HCT116 (cell line): Measurements from ENCODE around the gene MRPS18A. TPM values are rescaled to one million over a fixed set of nuclear protein-coding genes. Genes with fewer than 3 reads are reported as not detected.

Source experiments
- ATAC-seq: fragments of 200-7000 bp; cut with Tn5 transposase; 2 replicates; pipeline ENCODE4 v1.9.1; 2020; ENCODE audit warnings: mild to moderate bottlenecking, moderate library complexity
- BruUV-seq: library from RNA; stranded (reverse); fragments of 400-500 nt; replicated peaks from 2 replicates; lab custom pipeline; 2021; lab: Mats Ljungman, UMichigan
- CTCF ChIA-PET: fragments of 300-600 bp; sonication (Branson Sonifier 250); formaldehyde crosslinking; loops from one replicate; lab custom pipeline; 2021; ENCODE audit warnings: antibody characterized with exemption; lab: Charles Lee
- POLR2A ChIA-PET: fragments of 300-600, 350-600 bp; sonication (Branson Sonifier 250); formaldehyde crosslinking; loops from one replicate; lab custom pipeline; 2021; ENCODE audit warnings: antibody characterized with exemption; lab: Charles Lee
- RAD21 ChIA-PET, 2 experiments: fragments of 300-600 bp; sonication (Branson Sonifier 250); formaldehyde crosslinking; loops; one replicate each; lab custom pipeline; 2023; ENCODE audit warnings: low total read pairs in 2 of 2; ENCODE audit not compliant: uncharacterized antibody in 2 of 2, unreplicated experiment in 2 of 2, low non-redundant PET in 1 of 2; lab: Charles Lee
- DNase-seq: peaks from one replicate; pipeline ENCODE4 v3.0.0-alpha.2; 2010; ENCODE audit warnings: low read depth, low spot score
- H2AFZ ChIP-seq: fragments of 200-600 bp; shearing (Covaris generic), sonication (generic); 2 replicates; pipeline ENCODE4 v1.6.1; 2017; ENCODE audit warnings: low read depth, mixed run types, mixed read lengths, antibody characterized with exemption, low read length; ENCODE audit not compliant: poor library complexity, severe bottlenecking
- H3K27ac ChIP-seq: 2 replicates; pipeline ENCODE4 v1.5.1; 2012; ENCODE audit warnings: low read depth, low read length
- H3K27me3 ChIP-seq: fragments of 200-600 bp; sonication (generic); 2 replicates; pipeline ENCODE4 v1.6.1; 2016; ENCODE audit warnings: mixed run types, low read length, mixed read lengths; ENCODE audit not compliant: insufficient read depth
- H3K36me3 ChIP-seq, 2 experiments: fragments of 200-500 bp in 1 of 2; fragments of 200-600 bp in 1 of 2; sonication (Bioruptor generic) in 1 of 2; sonication (generic) in 1 of 2; 2 replicates each; pipeline versions ENCODE4 v1.5.1 to v1.6.1; 2014 to 2016; ENCODE audit warnings: low read length in 2 of 2, inconsistent platforms in 1 of 2, mixed read lengths in 1 of 2, mixed run types in 1 of 2; ENCODE audit not compliant: insufficient read depth in 2 of 2, control insufficient read depth in 1 of 2
- H3K4me1 ChIP-seq, 2 experiments: fragments of 200-600 bp in 1 of 2; sonication (generic) in 1 of 2; 2 replicates each; pipeline versions ENCODE4 v1.5.1 to v1.6.1; 2012 to 2017; ENCODE audit warnings: low read length in 2 of 2, inconsistent platforms in 1 of 2, mild to moderate bottlenecking in 1 of 2, mixed read lengths in 1 of 2, mixed run types in 1 of 2, moderate library complexity in 1 of 2; ENCODE audit not compliant: insufficient read depth in 2 of 2, control insufficient read depth in 1 of 2
- H3K4me2 ChIP-seq: fragments of 200-600 bp; sonication (generic); 2 replicates; pipeline ENCODE4 v1.6.1; 2017; ENCODE audit warnings: mixed run types, low read length, mixed read lengths
- H3K4me3 ChIP-seq, 2 experiments: fragments of 200-600 bp in 1 of 2; sonication (generic) in 1 of 2; replicated peaks in 1 of 2; 2 replicates each; pipeline ENCODE4 v1.5.1; 2011 to 2016; ENCODE audit warnings: low read length in 2 of 2, control low read depth in 1 of 2, low read depth in 1 of 2, mild to moderate bottlenecking in 1 of 2, mixed read lengths in 1 of 2, mixed run types in 1 of 2
- H3K79me2 ChIP-seq: fragments of 200-600 bp; sonication (generic); 2 replicates; pipeline ENCODE4 v1.6.1; 2017; ENCODE audit warnings: mild to moderate bottlenecking, mixed run types, low read length, moderate library complexity, mixed read lengths; ENCODE audit not compliant: insufficient read depth
- H3K9ac ChIP-seq: fragments of 200-600 bp; sonication (generic); 2 replicates; pipeline ENCODE4 v1.6.1; 2016; ENCODE audit warnings: low read length, mixed read lengths
- H3K9me2 ChIP-seq: fragments of 200-600 bp; sonication (generic), shearing (Covaris generic); 2 replicates; pipeline ENCODE4 v1.6.1; 2017; ENCODE audit warnings: mixed run types, mild to moderate bottlenecking, moderate library complexity; ENCODE audit not compliant: insufficient read depth
- H3K9me3 ChIP-seq, 2 experiments: fragments of 200-500 bp in 1 of 2; fragments of 200-600 bp in 1 of 2; sonication (Bioruptor generic) in 1 of 2; sonication (generic) in 1 of 2; 2 replicates each; pipeline ENCODE4 v1.6.1; 2014 to 2017; ENCODE audit warnings: low read length in 2 of 2, mixed read lengths in 2 of 2, inconsistent platforms in 1 of 2, low read depth in 1 of 2, mild to moderate bottlenecking in 1 of 2, mixed run types in 1 of 2, moderate library complexity in 1 of 2; ENCODE audit not compliant: control insufficient read depth in 1 of 2, insufficient read depth in 1 of 2
- H4K20me1 ChIP-seq: fragments of 200-600 bp; sonication (generic), shearing (Covaris generic); 2 replicates; pipeline ENCODE4 v1.6.1; 2017; ENCODE audit warnings: mixed run types, mild to moderate bottlenecking, moderate library complexity; ENCODE audit not compliant: insufficient read depth
- CEBPB ChIP-seq: IDR thresholded peaks from 2 replicates; pipeline ENCODE4 v1.6.1; 2012; ENCODE audit warnings: low read depth
- CTCF ChIP-seq, 3 experiments: fragments of 200-600 bp in 1 of 3; sonication (generic) in 1 of 3; IDR thresholded peaks in 2 of 3; conservative IDR thresholded peaks in 1 of 3; 2 replicates each; pipeline ENCODE4 v1.5.1; 2012 to 2017; ENCODE audit warnings: low read depth in 2 of 3, low read length in 2 of 3, antibody characterized with exemption in 1 of 3, borderline replicate concordance in 1 of 3, control low read depth in 1 of 3, mild to moderate bottlenecking in 1 of 3, mixed read lengths in 1 of 3, mixed run types in 1 of 3, moderate library complexity in 1 of 3; ENCODE audit not compliant: insufficient read depth in 1 of 3
- EGR1 ChIP-seq: IDR thresholded peaks from 2 replicates; pipeline ENCODE4 v1.6.1; 2012; ENCODE audit warnings: low read depth
- EZH2 ChIP-seq: fragments of 200-600 bp; sonication (generic); IDR thresholded peaks from 2 replicates; pipeline ENCODE4 v1.6.1; 2017; ENCODE audit warnings: antibody characterized with exemption, mixed run types
- EZH2phosphoT487 ChIP-seq: fragments of 200-600 bp; IDR thresholded peaks from 2 replicates; pipeline ENCODE4 v1.6.1; 2018; ENCODE audit warnings: antibody characterized with exemption, borderline replicate concordance
- FOSL1 ChIP-seq: IDR thresholded peaks from 2 replicates; pipeline ENCODE4 v1.6.1; 2012; ENCODE audit warnings: low read depth
- JUND ChIP-seq: IDR thresholded peaks from 2 replicates; pipeline ENCODE4 v1.6.1; 2012
- POLR2A ChIP-seq: IDR thresholded peaks from 2 replicates; pipeline ENCODE4 v1.7.0; 2011; ENCODE audit warnings: borderline replicate concordance; ENCODE audit not compliant: insufficient read depth, insufficient read length; ENCODE audit errors: extremely low read depth
- RAD21 ChIP-seq: IDR thresholded peaks from 2 replicates; pipeline ENCODE4 v1.6.1; 2012; ENCODE audit warnings: low read depth, mild to moderate bottlenecking
- REST ChIP-seq: IDR thresholded peaks from 2 replicates; pipeline ENCODE4 v1.6.1; 2012; ENCODE audit warnings: low read depth
- SP1 ChIP-seq: IDR thresholded peaks from 2 replicates; pipeline ENCODE4 v1.6.1; 2012; ENCODE audit warnings: low read depth
- TCF7L2 ChIP-seq: IDR thresholded peaks from 2 replicates; pipeline ENCODE4 v1.7.0; 2011; ENCODE audit warnings: borderline replicate concordance, inconsistent platforms; ENCODE audit not compliant: insufficient read depth, insufficient read length; ENCODE audit errors: extremely low read depth
- ZBTB33 ChIP-seq: IDR thresholded peaks from 2 replicates; pipeline ENCODE4 v1.6.1; 2011; ENCODE audit warnings: mild to moderate bottlenecking, low read length, moderate library complexity; ENCODE audit not compliant: insufficient replicate concordance; ENCODE audit errors: extremely low read depth
- intact Hi-C: fragments of 100-400 bp; cut with micrococcal nuclease; formaldehyde crosslinking; loops from 2 replicates; pipeline ENCODE4 v1.10.0; 2022
- total RNA-seq: library from RNA; stranded (reverse); gene quantifications from one replicate; pipeline ENCODE4 v1.2.1, GENCODE V29; 2021; ENCODE audit not compliant: unreplicated experiment

The MRPS18A gene
- total RNA-seq, 1 experiment from 2014 or later, result 63.0 TPM

- TF ChIP-seq ZBTB33, result no peak
- TF ChIP-seq SP1, result no peak
- no peak for TF ChIP-seq EZH2phosphoT487
- TF ChIP-seq POLR2A, result no peak
These were observed 41.9 kb upstream of the MRPS18A start (continued) for GRCh38 chr6:43729537-43729936.

GRCh38 chr6:43728586-43728985 lies 41.0 kb upstream of the MRPS18A start:
- Histone ChIP-seq H2AFZ (no peak overlapping the region), H4K20me1 (no peaks in the 10 kb centered on the region), H3K4me3 (no peak overlapping the region), H3K9me3 (peaks cover 3 to 4% of the 10 kb centered on the region in 2 experiments; a peak in 1 of 4 replicates), H3K36me3 (no peaks in the 10 kb centered on the region), H3K4me2 (no peak overlapping the region), H3K4me1 (peaks cover 21% of the 10 kb centered on the region in 2 experiments), H3K79me2 (no peaks in the 10 kb centered on the region), H3K9me2 (no peaks in the 10 kb centered on the region), H3K27ac (no peak overlapping the region), H3K27me3 (no peaks in the 10 kb centered on the region), H3K9ac (no peak overlapping the region)
- no TSS peak for BruUV-seq
- ChIA-PET CTCF (interaction anchor here (1.7 kb wide), 1 partner anchor 350 kb away, joined by 5 read pairs; no protein-coding TSS in a partner anchor), RAD21 (no interaction called here), POLR2A (no interaction called here)
- TF ChIP-seq CEBPB (no peak), POLR2A (no peak), EGR1 (no peak), RAD21 (no peak), CTCF (IDR thresholded peaks at IDR 0.05 in 2 of 3, conservative IDR thresholded peaks at IDR 0.05 in 1 of 3; ENCODE audit: borderline replicate concordance in 1 of 3, insufficient read depth in 1 of 3, low read depth in 2 of 3, low read length in 2 of 3) (no peak), JUND (no peak), TCF7L2 (no peak), FOSL1 (no peak), REST (no peak), EZH2 (no peak)
- ATAC-seq (no peak), DNase-seq (no peak)
- intact Hi-C loops, result no loop called here
